ENCODE results near the gene MIX23.

Gene MIX23

GRCh38 chr3:122394173-122394572 is 11.1 kb upstream of the MIX23 start:
- no peaks in the 10 kb centered on the region for H3K4me1 ChIP-seq (ENCODE audit: low read length)
- no peak overlapping the region for H3K4me3 ChIP-seq (ENCODE audit: low read length)
- H3K9me3 ChIP-seq (ENCODE audit: insufficient read depth, low read length), result no peaks in the 10 kb centered on the region
- no peaks in the 10 kb centered on the region for H3K27me3 ChIP-seq (ENCODE audit: low read depth, low read length)
- peaks cover 19% of the 10 kb centered on the region for H4K20me1 ChIP-seq (ENCODE audit: insufficient read depth, low read length)
- no peak for TF ChIP-seq EZH2phosphoT487 (IDR thresholded peaks at IDR 0.05; ENCODE audit: low read depth)
- TF ChIP-seq CTCF (IDR thresholded peaks at IDR 0.05; ENCODE audit: low read depth, low read length), result no peak
- peaks cover 26% of the 10 kb centered on the region for H3K79me2 ChIP-seq (ENCODE audit: low read length)
- H3K36me3 ChIP-seq (replicated peaks; ENCODE audit: low read depth, low read length), result peaks cover 20% of the 10 kb centered on the region
- no peak overlapping the region for H3K27ac ChIP-seq (ENCODE audit: low read length)
- no peak overlapping the region for H3K4me2 ChIP-seq (ENCODE audit: low read length)
- H3K9ac ChIP-seq (ENCODE audit: low read length), result no peak overlapping the region
- no peak overlapping the region for H2AFZ ChIP-seq (ENCODE audit: low read depth, low read length)

GRCh38 chr3:122392868-122393844 is 10.1 kb upstream of the MIX23 start:
- H3K79me2 ChIP-seq (ENCODE audit: low read length), result peaks cover 27% of the 10 kb centered on the region
- H3K4me2 ChIP-seq (ENCODE audit: low read length), result no peak overlapping the region
- no peaks in the 10 kb centered on the region for H3K4me1 ChIP-seq (ENCODE audit: low read length)
- H3K9ac ChIP-seq (ENCODE audit: low read length), result no peak overlapping the region
- no peaks in the 10 kb centered on the region for H3K9me3 ChIP-seq (ENCODE audit: insufficient read depth, low read length)
- H3K4me3 ChIP-seq (ENCODE audit: low read length), result no peak overlapping the region
- H3K27me3 ChIP-seq (ENCODE audit: low read depth, low read length), result no peaks in the 10 kb centered on the region
- H3K36me3 ChIP-seq (replicated peaks; ENCODE audit: low read depth, low read length), result peaks cover 24% of the 10 kb centered on the region
- H3K27ac ChIP-seq (ENCODE audit: low read length), result no peak overlapping the region
- TF ChIP-seq EZH2phosphoT487 (IDR thresholded peaks at IDR 0.05; ENCODE audit: low read depth), result no peak
- peak; percentile 75 for TF ChIP-seq CTCF (IDR thresholded peaks at IDR 0.05; ENCODE audit: low read depth, low read length)
- H4K20me1 ChIP-seq (ENCODE audit: insufficient read depth, low read length), result peaks cover 19% of the 10 kb centered on the region
- no peak overlapping the region for H2AFZ ChIP-seq (ENCODE audit: low read depth, low read length)

GRCh38 chr3:122391681-122392446 is 8.8 kb upstream of the MIX23 start:
- Histone ChIP-seq H3K9me3 (ENCODE audit: insufficient read depth, low read length) (no peaks in the 10 kb centered on the region), H3K27ac (ENCODE audit: low read length) (no peak overlapping the region), H3K36me3 (replicated peaks; ENCODE audit: low read depth, low read length) (peaks cover 35% of the 10 kb centered on the region), H3K4me2 (ENCODE audit: low read length) (no peak overlapping the region), H3K9ac (ENCODE audit: low read length) (no peak overlapping the region), H3K4me1 (ENCODE audit: low read length) (peaks cover 8% of the 10 kb centered on the region), H4K20me1 (ENCODE audit: insufficient read depth, low read length) (peaks cover 19% of the 10 kb centered on the region), H3K27me3 (ENCODE audit: low read depth, low read length) (no peaks in the 10 kb centered on the region), H2AFZ (ENCODE audit: low read depth, low read length) (no peak overlapping the region), H3K4me3 (ENCODE audit: low read length) (no peak overlapping the region), H3K79me2 (ENCODE audit: low read length) (peaks cover 40% of the 10 kb centered on the region)
- TF ChIP-seq CTCF (IDR thresholded peaks at IDR 0.05; ENCODE audit: low read depth, low read length), result no peak
- TF ChIP-seq EZH2phosphoT487 (IDR thresholded peaks at IDR 0.05; ENCODE audit: low read depth), result no peak

- H3K9me3 ChIP-seq (ENCODE audit: insufficient read depth, low read length), result no peaks in the 10 kb centered on the region
- H3K4me3 ChIP-seq (ENCODE audit: low read length), result no peak overlapping the region
- H3K4me2 ChIP-seq (ENCODE audit: low read length), result no peak overlapping the region
- peaks cover 17% of the 10 kb centered on the region for H3K4me1 ChIP-seq (ENCODE audit: low read length)
- TF ChIP-seq CTCF (IDR thresholded peaks at IDR 0.05; ENCODE audit: low read depth, low read length), result no peak
- no peak for TF ChIP-seq EZH2phosphoT487 (IDR thresholded peaks at IDR 0.05; ENCODE audit: low read depth)
- no peak overlapping the region for H3K27ac ChIP-seq (ENCODE audit: low read length)
- no peaks in the 10 kb centered on the region for H3K27me3 ChIP-seq (ENCODE audit: low read depth, low read length)
- peaks cover 19% of the 10 kb centered on the region for H4K20me1 ChIP-seq (ENCODE audit: insufficient read depth, low read length)
- H2AFZ ChIP-seq (ENCODE audit: low read depth, low read length), result no peak overlapping the region
- peaks cover 50% of the 10 kb centered on the region for H3K79me2 ChIP-seq (ENCODE audit: low read length)
- no peak overlapping the region for H3K9ac ChIP-seq (ENCODE audit: low read length)
- peaks cover 47% of the 10 kb centered on the region for H3K36me3 ChIP-seq (replicated peaks; ENCODE audit: low read depth, low read length)
Observed at GRCh38 chr3:122390665-122391064, 7.6 kb upstream of the MIX23 start.

All from OCI-LY3 (cell line).